C4-2B (cell line): ENCODE results near the gene MEIS1.

ENCODE experiments used
- ZFX ChIP-seq: fragments of 450-650 bp; IDR thresholded peaks from 2 replicates; pipeline ENCODE4 v1.6.1; 2017
- TF ChIP-seq, protein P1 (sequence below): fragments of 450-650 bp; conservative IDR thresholded peaks from 2 replicates; pipeline ENCODE4 v1.5.1; 2017; ENCODE audit warnings: mild to moderate bottlenecking

DNA sequence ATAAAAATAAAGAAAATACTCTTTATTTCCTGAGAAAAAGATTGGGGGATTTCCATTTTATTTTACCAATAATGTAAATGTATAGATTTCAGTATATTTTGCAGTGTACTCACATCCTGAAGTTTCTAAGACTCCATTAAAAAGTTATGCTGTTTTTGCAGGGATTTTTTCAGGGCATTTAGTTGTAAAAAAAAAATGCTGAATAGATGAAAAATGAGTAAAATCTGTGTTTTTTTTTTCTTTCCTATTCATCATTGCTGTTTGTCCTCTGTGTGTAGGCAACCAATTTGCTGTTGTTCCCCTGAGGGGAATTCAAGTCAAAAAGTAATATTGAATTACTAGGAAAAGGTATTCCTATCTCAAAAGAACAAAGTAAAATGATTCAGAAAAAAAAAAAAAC, 66.3 kb downstream of the MEIS1 start:
- TF ChIP-seq, protein P1, sequence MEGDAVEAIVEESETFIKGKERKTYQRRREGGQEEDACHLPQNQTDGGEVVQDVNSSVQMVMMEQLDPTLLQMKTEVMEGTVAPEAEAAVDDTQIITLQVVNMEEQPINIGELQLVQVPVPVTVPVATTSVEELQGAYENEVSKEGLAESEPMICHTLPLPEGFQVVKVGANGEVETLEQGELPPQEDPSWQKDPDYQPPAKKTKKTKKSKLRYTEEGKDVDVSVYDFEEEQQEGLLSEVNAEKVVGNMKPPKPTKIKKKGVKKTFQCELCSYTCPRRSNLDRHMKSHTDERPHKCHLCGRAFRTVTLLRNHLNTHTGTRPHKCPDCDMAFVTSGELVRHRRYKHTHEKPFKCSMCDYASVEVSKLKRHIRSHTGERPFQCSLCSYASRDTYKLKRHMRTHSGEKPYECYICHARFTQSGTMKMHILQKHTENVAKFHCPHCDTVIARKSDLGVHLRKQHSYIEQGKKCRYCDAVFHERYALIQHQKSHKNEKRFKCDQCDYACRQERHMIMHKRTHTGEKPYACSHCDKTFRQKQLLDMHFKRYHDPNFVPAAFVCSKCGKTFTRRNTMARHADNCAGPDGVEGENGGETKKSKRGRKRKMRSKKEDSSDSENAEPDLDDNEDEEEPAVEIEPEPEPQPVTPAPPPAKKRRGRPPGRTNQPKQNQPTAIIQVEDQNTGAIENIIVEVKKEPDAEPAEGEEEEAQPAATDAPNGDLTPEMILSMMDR = no peak
- TF ChIP-seq ZFX = no peak
